Lung microvascular endothelial cell (primary cell): ENCODE data around the gene VIPR2. TPM values are rescaled to one million over a fixed set of nuclear protein-coding genes. Genes with fewer than 3 reads are reported as not detected.
"Not testable (repeated sequence)": the region's sequence is repeated elsewhere in the genome, so short reads cannot be mapped to it uniquely, and the experiment has no call there.

Experiments
- DNase-seq, 2 donors: peaks; one replicate each; pipeline versions ENCODE4 v3.0.0 to v3.0.0-alpha.2; 2010; ENCODE audit warnings: low read depth in 2 of 2
- total RNA-seq: library from RNA; depleted of rRNA; stranded (reverse); fragments of >200 nt; gene quantifications from 2 replicates; pipeline ENCODE4 v1.2.1, GENCODE V29; 2014

VIPR2 gene
- total RNA-seq, 1 donor from 2014 or later = not detected

- no peak for DNase-seq
Measured at GRCh38 chr7:158995514-158995913, 149.2 kb downstream of the VIPR2 start.

GRCh38 chr7:158994687-158995086 lies 150.0 kb downstream of the VIPR2 start:
- no peak for DNase-seq

GRCh38 chr7:158993591-158993990 lies 151.1 kb downstream of the VIPR2 start:
- DNase-seq = no peak

- no peak for DNase-seq
Measured at GRCh38 chr7:158992759-158993158, 151.9 kb downstream of the VIPR2 start.

- DNase-seq = no peak
Measured at GRCh38 chr7:158991824-158992621, 152.6 kb downstream of the VIPR2 start.

- no peak for DNase-seq
Measured at GRCh38 chr7:158988996-158989395, 155.7 kb downstream of the VIPR2 start.

- DNase-seq = no peak
Measured at GRCh38 chr7:158988302-158988862, 156.3 kb downstream of the VIPR2 start.

- DNase-seq = no peak
Measured at GRCh38 chr7:158987691-158988090, 157.0 kb downstream of the VIPR2 start.

GRCh38 chr7:158985583-158985982 lies 159.1 kb downstream of the VIPR2 start:
- no peak for DNase-seq

GRCh38 chr7:158984007-158984406 lies 160.7 kb downstream of the VIPR2 start:
- not testable (repeated sequence) for DNase-seq

- DNase-seq = not testable (repeated sequence)
Measured at GRCh38 chr7:158982080-158982479, 162.6 kb downstream of the VIPR2 start.

- DNase-seq = peak in 1 of 2 donors; percentile 49
Measured at GRCh38 chr7:158979635-158980351, 164.9 kb downstream of the VIPR2 start.

GRCh38 chr7:158979023-158979529 lies 165.6 kb downstream of the VIPR2 start:
- no peak for DNase-seq
